Activated CD4-positive, alpha-beta T cell treated with anti-CD3 and anti-CD28 coated beads for 24 hours (primary cell): ENCODE results near the gene DCTN4.

Experiments used
- DNase-seq, 2 donors: peaks; one replicate each; pipeline ENCODE4 v3.0.0-alpha.2; 2020; ENCODE audit warnings: low read depth in 2 of 2

DCTN4 gene

DNA sequence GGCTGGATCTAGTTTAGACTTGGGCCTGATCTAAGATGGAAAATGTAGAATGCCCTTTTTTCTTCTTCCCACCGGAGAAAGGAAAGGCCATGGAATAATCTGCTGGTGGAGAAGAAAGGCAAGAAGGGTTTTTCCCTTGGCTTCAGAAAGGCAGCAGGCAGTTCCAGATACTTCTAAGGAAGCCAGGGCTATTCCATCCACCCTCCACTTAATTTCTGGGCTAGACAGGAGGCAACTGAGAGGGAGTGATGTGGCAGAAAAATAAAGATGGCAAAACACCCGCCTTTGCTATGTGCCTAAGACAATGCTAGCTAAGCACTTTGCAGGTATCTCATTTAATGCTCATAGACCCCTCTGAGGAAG is 87.9 kb downstream of the DCTN4 start:
- no peak for DNase-seq

DNA sequence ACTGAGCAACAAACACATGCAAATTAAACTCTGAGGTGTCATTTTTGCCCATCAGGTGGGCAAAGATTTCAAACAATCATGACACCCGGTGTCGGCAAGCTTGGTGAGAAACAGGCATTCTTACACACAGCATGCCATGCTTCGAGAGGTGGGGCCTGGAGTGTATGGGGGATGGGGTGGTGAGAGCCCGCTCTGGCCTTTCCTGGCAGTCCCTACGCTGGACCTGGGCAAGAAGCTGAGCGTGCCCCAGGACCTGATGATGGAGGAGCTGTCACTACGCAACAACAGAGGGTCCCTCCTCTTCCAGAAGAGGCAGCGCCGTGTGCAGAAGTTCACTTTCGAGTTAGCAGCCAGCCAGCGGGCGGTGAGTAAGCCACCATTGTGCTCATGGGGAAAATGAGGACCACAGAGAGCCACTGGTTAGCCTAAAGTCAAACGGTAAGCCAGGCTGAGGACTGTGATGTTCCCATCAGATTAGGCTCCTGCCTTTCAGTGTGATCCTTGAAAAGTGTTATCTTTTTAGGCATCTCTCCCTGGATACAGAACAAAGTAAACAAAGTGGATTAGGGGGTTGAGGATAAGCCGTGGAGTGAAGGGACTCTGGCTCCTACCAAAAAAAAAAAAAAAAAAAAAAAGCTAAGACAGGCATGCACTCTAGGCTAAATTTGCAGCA is 88.4 kb downstream of the DCTN4 start:
- no peak for DNase-seq

- no peak for DNase-seq
Observed at GRCh38 chr5:150665044-150665443, 93.8 kb downstream of the DCTN4 start.

DNA sequence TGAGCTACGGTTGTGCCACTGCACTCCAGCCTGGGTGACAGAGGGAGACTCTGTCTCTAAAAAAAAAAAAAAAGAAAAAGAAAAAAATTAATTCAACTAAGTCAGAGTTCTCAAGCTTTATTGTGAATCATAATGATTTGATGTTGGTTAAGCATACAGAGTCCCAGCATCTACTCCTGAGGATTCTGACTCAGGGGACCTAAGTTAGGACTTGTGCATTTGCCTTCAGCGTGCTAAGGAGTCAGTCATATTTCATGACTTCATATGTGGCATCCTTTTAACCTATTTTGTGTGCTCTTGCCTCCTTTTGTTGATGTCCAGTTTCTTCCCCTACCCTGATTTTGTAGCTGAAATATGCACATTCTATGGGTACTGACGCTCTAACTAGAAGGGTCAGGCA is 94.9 kb downstream of the DCTN4 start:
- no peak for DNase-seq

DNA sequence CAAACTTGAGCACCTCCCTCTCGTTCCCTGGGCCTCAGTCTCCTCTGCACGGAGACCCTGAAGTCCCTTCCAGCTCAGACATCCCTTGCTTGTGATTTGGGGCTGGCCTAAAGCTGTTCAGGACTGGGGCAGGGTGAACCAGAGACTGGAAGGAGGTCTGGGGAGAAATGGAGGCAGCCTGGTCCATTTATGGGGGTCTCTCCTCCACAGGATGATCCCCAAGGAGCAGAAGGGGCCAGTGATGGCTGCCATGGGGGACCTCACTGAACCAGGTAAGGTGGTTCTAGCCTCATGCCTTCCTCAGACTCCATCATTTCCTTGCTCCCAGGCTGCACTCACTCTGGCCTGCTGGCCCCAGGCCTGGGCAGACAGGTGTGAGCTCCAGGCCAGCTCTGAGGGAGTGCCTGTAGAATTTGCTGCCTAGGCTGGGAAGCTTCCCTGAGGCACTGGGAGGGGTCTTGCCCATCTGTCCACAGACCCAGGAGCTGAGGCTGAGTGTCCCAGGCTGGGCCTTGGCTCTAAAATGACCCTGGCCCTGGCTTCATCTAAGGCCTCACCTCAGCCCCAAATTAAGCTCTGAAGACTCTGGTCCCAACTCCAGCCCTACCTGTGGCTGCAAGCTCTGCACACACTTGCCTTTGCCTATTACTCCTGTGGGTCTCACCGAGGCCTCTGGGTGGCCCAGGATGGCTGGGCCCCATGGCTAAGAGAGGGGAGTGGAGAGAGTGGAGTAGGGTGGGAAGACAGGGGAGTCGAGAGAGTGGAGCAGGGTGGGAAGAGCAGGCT is 95.9 kb downstream of the DCTN4 start:
- DNase-seq, result no peak

- DNase-seq, result no peak
Observed at GRCh38 chr5:150661821-150662596, 96.8 kb downstream of the DCTN4 start.

GRCh38 chr5:150661086-150661485 is 97.7 kb downstream of the DCTN4 start, which contains the start of gene MYOZ3:
Gene MYOZ3, plus strand, starts transcription at chr5:150661251. Its CDS starts 1,691 bp downstream, at chr5:150662942.
- DNase-seq, result no peak

GRCh38 chr5:150660108-150660831 is 98.5 kb downstream of the DCTN4 start:
- no peak for DNase-seq

GRCh38 chr5:150659360-150660107 is 99.3 kb downstream of the DCTN4 start:
- no peak for DNase-seq

DNA sequence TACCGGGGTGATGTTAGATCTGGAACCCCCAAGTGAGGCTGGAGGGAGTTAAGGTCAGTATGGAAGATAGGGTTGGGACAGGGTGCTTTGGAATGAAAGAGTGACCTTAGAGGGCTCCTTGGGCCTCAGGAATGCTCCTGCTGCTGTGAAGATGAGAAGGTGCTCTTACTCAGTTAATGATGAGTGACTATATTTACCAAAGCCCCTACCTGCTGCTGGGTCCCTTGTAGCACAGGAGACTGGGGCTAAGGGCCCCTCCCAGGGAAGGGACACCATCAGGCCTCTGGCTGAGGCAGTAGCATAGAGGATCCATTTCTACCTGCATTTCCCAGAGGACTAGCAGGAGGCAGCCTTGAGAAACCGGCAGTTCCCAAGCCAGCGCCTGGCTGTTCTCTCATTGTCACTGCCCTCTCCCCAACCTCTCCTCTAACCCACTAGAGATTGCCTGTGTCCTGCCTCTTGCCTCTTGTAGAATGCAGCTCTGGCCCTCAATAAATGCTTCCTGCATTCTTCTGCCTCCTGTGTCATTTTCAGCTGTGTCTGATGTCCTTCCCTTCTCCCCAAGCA is 100.0 kb downstream of the DCTN4 start:
- DNase-seq, result no peak
